WTC11 (cell line): ENCODE results near the gene SLC2A14. TPM values are rescaled to one million over a fixed set of nuclear protein-coding genes. Genes with fewer than 3 reads are reported as not detected.

Experiments used
- ATAC-seq: fragments of 200-7000 bp; cut with Tn5 transposase; 2 replicates; pipeline ENCODE4 v1.10.0; 2021; ENCODE audit warnings: mild to moderate bottlenecking, moderate library complexity
- CTCF ChIA-PET: fragments of 300-600 bp; sonication (Branson Sonifier 250); formaldehyde crosslinking; loops from one replicate; lab custom pipeline; 2021; ENCODE audit warnings: antibody characterized with exemption; lab: Charles Lee
- POLR2A ChIA-PET: fragments of 350-600 bp; sonication (Branson Sonifier 250); formaldehyde crosslinking; loops from one replicate; lab custom pipeline; 2021; ENCODE audit warnings: antibody characterized with exemption; lab: Charles Lee
- DNase-seq: peaks from one replicate; pipeline ENCODE4 v3.0.0; 2021; ENCODE audit warnings: low spot score
- H3K27ac Mint-ChIP-seq: 2 replicates; pipeline ENCODE4 v1.8.0; 2021; ENCODE audit warnings: mixed read lengths
- H3K27me3 Mint-ChIP-seq: 2 replicates; pipeline ENCODE4 v1.8.0; 2021; ENCODE audit warnings: low read depth, mild to moderate bottlenecking, moderate library complexity, mixed read lengths
- H3K36me3 Mint-ChIP-seq: 2 replicates; pipeline ENCODE4 v1.8.0; 2021; ENCODE audit warnings: mixed read lengths
- H3K4me1 Mint-ChIP-seq: 2 replicates; pipeline ENCODE4 v1.8.0; 2022; ENCODE audit warnings: mixed read lengths
- H3K4me3 Mint-ChIP-seq: 2 replicates; pipeline ENCODE4 v1.8.0; 2021; ENCODE audit warnings: mild to moderate bottlenecking, moderate library complexity, mixed read lengths
- H3K9me3 Mint-ChIP-seq: 2 replicates; pipeline ENCODE4 v1.8.0; 2021; ENCODE audit warnings: mixed read lengths
- AR ChIP-seq: fragments of 250-450 bp; sonication (Bioruptor Pico); IDR thresholded peaks from 2 replicates; pipeline ENCODE4 v1.9.0; 2021; ENCODE audit warnings: mild to moderate bottlenecking
- ATF1 ChIP-seq: sonication (generic); formaldehyde crosslinking; IDR thresholded peaks from 2 replicates; pipeline ENCODE4 v1.8.1; 2023; ENCODE audit warnings: mild to moderate bottlenecking, moderate library complexity, missing genetic modification reagents
- CTCF ChIP-seq: fragments of 200-600 bp; IDR thresholded peaks from 2 replicates; pipeline ENCODE4 v1.8.0; 2022; ENCODE audit warnings: antibody characterized with exemption
- E2F5 ChIP-seq: sonication (generic); formaldehyde crosslinking; IDR thresholded peaks from 2 replicates; pipeline ENCODE4 v1.8.1; 2022; ENCODE audit warnings: mild to moderate bottlenecking, moderate library complexity, missing genetic modification reagents
- ERG ChIP-seq: fragments of 250-450 bp; sonication (Bioruptor Pico); IDR thresholded peaks from 2 replicates; pipeline ENCODE4 v1.8.0; 2021; ENCODE audit warnings: mild to moderate bottlenecking
- FOXJ3 ChIP-seq: sonication (generic); formaldehyde crosslinking; IDR thresholded peaks from 2 replicates; pipeline ENCODE4 v1.9.0; 2021; ENCODE audit warnings: missing genetic modification reagents, mild to moderate bottlenecking, borderline replicate concordance
- FOXK1 ChIP-seq: sonication (generic); formaldehyde crosslinking; IDR thresholded peaks from 2 replicates; pipeline ENCODE4 v1.8.0; 2022; ENCODE audit warnings: mild to moderate bottlenecking, moderate library complexity, missing genetic modification reagents
- GTF2I ChIP-seq: fragments of 250-450 bp; sonication (Bioruptor Pico); conservative IDR thresholded peaks from 2 replicates; pipeline ENCODE4 v1.4.0; 2021; ENCODE audit warnings: mild to moderate bottlenecking
- HMGXB4 ChIP-seq: sonication (generic); formaldehyde crosslinking; IDR thresholded peaks from 2 replicates; pipeline ENCODE4 v1.8.1; 2023; ENCODE audit warnings: mild to moderate bottlenecking, moderate library complexity, missing genetic modification reagents
- JAZF1 ChIP-seq: fragments of 250-450 bp; sonication (Bioruptor Pico); IDR thresholded peaks from 2 replicates; pipeline ENCODE4 v1.9.0; 2021; ENCODE audit warnings: moderate library complexity, mild to moderate bottlenecking, inconsistent platforms
- JUN ChIP-seq: sonication (generic); formaldehyde crosslinking; IDR thresholded peaks from 2 replicates; pipeline ENCODE4 v1.8.0; 2023; ENCODE audit warnings: mild to moderate bottlenecking, missing genetic modification reagents
- KAT7 ChIP-seq: sonication (generic); formaldehyde crosslinking; IDR thresholded peaks from 2 replicates; pipeline ENCODE4 v1.8.1; 2023; ENCODE audit warnings: missing genetic modification reagents, mild to moderate bottlenecking, borderline replicate concordance
- MYBL2 ChIP-seq: sonication (generic); formaldehyde crosslinking; IDR thresholded peaks from 2 replicates; pipeline ENCODE4 v1.8.1; 2023; ENCODE audit warnings: mild to moderate bottlenecking, moderate library complexity, missing genetic modification reagents
- NFYB ChIP-seq: sonication (generic); formaldehyde crosslinking; conservative IDR thresholded peaks from 2 replicates; pipeline ENCODE4 v1.8.0; 2022; ENCODE audit warnings: low read depth, missing genetic modification reagents
- RORB ChIP-seq: fragments of 250-450 bp; sonication (Bioruptor Pico); IDR thresholded peaks from 2 replicates; pipeline ENCODE4 v1.9.0; 2021; ENCODE audit warnings: mild to moderate bottlenecking
- TCF7 ChIP-seq: sonication (generic); formaldehyde crosslinking; IDR thresholded peaks from 2 replicates; pipeline ENCODE4 v1.8.0; 2022; ENCODE audit warnings: mild to moderate bottlenecking, low read depth, missing genetic modification reagents, moderate library complexity
- USF1 ChIP-seq: sonication (generic); formaldehyde crosslinking; IDR thresholded peaks from 2 replicates; pipeline ENCODE4 v1.8.0; 2022; ENCODE audit warnings: mild to moderate bottlenecking, missing genetic modification reagents
- total RNA-seq: library from RNA; stranded (reverse); gene quantifications from 3 replicates; pipeline ENCODE4 v1.2.3, GENCODE V29; 2021
- TF ChIP-seq, protein P1 (sequence below): sonication (generic); formaldehyde crosslinking; IDR thresholded peaks from 2 replicates; pipeline ENCODE4 v1.8.0; 2022; ENCODE audit warnings: mild to moderate bottlenecking, missing genetic modification reagents
- TF ChIP-seq, protein P2 (sequence below): sonication (generic); formaldehyde crosslinking; conservative IDR thresholded peaks from 2 replicates; pipeline ENCODE4 v1.8.1; 2023; ENCODE audit warnings: mild to moderate bottlenecking, low read depth, missing genetic modification reagents, moderate library complexity
- TF ChIP-seq, protein P3 (sequence below): sonication (generic); formaldehyde crosslinking; IDR thresholded peaks from 2 replicates; pipeline ENCODE4 v1.8.0; 2022; ENCODE audit warnings: mild to moderate bottlenecking, missing genetic modification reagents

The SLC2A14 gene
- total RNA-seq, 1 experiment from 2014 or later = 24.4 TPM

DNA sequence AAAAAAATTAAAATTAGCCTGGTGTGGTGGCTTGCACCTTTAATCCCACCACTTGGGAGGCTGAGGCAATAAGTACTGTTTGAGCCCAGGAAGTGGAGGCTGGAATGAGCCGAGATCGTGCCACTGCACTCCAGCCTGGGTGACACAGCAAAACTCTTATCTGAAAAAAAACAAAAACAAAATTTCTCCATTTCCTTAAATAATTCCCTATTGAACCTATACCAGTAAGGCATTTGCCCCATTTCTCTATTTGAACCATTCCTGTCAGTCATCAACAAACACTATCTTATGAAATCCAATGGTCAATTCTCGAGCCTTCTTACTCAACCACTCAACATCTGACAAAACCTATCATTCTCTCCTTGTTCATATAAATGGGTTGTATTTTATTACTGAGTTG is 14.7 kb downstream of the SLC2A14 start:
- H3K27me3 Mint-ChIP-seq = no peaks in the 10 kb centered on the region; the same call in 1 of the 2 replicates
- ChIA-PET CTCF (no interaction called here), POLR2A (interaction anchor here (0.5 kb wide), 1 partner anchor 78 kb away, joined by 3 read pairs; no protein-coding TSS in a partner anchor)
- DNase-seq = no peak
- no peak for ATAC-seq
- peaks cover 48% of the 10 kb centered on the region for H3K4me1 Mint-ChIP-seq
- H3K27ac Mint-ChIP-seq = peak overlapping the region; percentile 50; the same call in 1 of the 2 replicates
- TF ChIP-seq TCF7 (CRISPR knock-in tag) = no peak
- no peak for TF ChIP-seq KAT7 (CRISPR knock-in tag)
- no peak for TF ChIP-seq CTCF
- no peak for TF ChIP-seq GTF2I (CRISPR knock-in tag)
- TF ChIP-seq FOXK1 (CRISPR knock-in tag) = no peak
- TF ChIP-seq, protein P1, sequence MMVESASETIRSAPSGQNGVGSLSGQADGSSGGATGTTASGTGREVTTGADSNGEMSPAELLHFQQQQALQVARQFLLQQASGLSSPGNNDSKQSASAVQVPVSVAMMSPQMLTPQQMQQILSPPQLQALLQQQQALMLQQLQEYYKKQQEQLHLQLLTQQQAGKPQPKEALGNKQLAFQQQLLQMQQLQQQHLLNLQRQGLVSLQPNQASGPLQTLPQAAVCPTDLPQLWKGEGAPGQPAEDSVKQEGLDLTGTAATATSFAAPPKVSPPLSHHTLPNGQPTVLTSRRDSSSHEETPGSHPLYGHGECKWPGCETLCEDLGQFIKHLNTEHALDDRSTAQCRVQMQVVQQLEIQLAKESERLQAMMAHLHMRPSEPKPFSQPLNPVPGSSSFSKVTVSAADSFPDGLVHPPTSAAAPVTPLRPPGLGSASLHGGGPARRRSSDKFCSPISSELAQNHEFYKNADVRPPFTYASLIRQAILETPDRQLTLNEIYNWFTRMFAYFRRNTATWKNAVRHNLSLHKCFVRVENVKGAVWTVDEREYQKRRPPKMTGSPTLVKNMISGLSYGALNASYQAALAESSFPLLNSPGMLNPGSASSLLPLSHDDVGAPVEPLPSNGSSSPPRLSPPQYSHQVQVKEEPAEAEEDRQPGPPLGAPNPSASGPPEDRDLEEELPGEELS = no peak
- TF ChIP-seq RORB (CRISPR knock-in tag) = no peak
- no peak for TF ChIP-seq ATF1
- TF ChIP-seq, protein P2, sequence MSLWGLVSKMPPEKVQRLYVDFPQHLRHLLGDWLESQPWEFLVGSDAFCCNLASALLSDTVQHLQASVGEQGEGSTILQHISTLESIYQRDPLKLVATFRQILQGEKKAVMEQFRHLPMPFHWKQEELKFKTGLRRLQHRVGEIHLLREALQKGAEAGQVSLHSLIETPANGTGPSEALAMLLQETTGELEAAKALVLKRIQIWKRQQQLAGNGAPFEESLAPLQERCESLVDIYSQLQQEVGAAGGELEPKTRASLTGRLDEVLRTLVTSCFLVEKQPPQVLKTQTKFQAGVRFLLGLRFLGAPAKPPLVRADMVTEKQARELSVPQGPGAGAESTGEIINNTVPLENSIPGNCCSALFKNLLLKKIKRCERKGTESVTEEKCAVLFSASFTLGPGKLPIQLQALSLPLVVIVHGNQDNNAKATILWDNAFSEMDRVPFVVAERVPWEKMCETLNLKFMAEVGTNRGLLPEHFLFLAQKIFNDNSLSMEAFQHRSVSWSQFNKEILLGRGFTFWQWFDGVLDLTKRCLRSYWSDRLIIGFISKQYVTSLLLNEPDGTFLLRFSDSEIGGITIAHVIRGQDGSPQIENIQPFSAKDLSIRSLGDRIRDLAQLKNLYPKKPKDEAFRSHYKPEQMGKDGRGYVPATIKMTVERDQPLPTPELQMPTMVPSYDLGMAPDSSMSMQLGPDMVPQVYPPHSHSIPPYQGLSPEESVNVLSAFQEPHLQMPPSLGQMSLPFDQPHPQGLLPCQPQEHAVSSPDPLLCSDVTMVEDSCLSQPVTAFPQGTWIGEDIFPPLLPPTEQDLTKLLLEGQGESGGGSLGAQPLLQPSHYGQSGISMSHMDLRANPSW = no peak
- TF ChIP-seq E2F5 = no peak
- TF ChIP-seq HMGXB4 (CRISPR knock-in tag) = no peak
- TF ChIP-seq USF1 (CRISPR knock-in tag) = no peak
- TF ChIP-seq JUN = no peak
- TF ChIP-seq MYBL2 (CRISPR knock-in tag) = no peak
- TF ChIP-seq NFYB = no peak
- no peak for TF ChIP-seq ERG (CRISPR knock-in tag)
- TF ChIP-seq, protein P3, sequence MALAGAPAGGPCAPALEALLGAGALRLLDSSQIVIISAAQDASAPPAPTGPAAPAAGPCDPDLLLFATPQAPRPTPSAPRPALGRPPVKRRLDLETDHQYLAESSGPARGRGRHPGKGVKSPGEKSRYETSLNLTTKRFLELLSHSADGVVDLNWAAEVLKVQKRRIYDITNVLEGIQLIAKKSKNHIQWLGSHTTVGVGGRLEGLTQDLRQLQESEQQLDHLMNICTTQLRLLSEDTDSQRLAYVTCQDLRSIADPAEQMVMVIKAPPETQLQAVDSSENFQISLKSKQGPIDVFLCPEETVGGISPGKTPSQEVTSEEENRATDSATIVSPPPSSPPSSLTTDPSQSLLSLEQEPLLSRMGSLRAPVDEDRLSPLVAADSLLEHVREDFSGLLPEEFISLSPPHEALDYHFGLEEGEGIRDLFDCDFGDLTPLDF (CRISPR knock-in tag) = no peak
- no peak for TF ChIP-seq JAZF1 (CRISPR knock-in tag)
- TF ChIP-seq FOXJ3 (CRISPR knock-in tag) = no peak
- no peak for TF ChIP-seq AR (CRISPR knock-in tag)
- H3K4me3 Mint-ChIP-seq = no peak overlapping the region
- peaks cover 7% of the 10 kb centered on the region for H3K9me3 Mint-ChIP-seq
- H3K36me3 Mint-ChIP-seq = peaks cover 11% of the 10 kb centered on the region
